ENCODE data around the gene EFNA1. TPM values are rescaled to one million over a fixed set of nuclear protein-coding genes. Genes with fewer than 3 reads are reported as not detected.

Gene EFNA1
- total RNA-seq, 1 experiment from 2014 or later, result 1.0 TPM

DNA sequence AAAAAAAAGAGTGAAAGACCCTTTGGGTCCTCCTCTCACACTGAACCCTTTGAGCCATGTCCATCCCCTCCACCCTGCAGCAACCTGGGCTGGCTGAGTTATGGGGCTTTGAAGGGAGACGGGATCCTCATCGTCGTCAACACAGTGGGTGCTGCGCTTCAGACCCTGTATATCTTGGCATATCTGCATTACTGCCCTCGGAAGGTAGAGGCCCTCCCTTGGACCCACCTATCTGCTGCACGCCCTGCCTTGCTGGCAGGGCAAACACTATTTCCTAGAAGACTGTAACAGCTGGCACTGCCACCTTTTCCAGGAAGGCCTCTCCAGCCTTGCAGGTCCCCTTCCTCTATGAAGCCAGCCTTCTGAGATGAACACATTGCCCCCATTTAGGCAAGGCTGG lies 9.1 kb downstream of the EFNA1 start:
- H3K36me3 ChIP-seq (ENCODE audit: insufficient read depth, low read length, poor library complexity, severe bottlenecking), result no peaks in the 10 kb centered on the region
- H3K27me3 ChIP-seq (replicated peaks; ENCODE audit: insufficient read depth, low read depth, low read length, poor library complexity), result no peaks in the 10 kb centered on the region
- no peak for TF ChIP-seq EZH2 (IDR thresholded peaks at IDR 0.05; ENCODE audit: borderline replicate concordance, low read depth, low read length, poor library complexity, severe bottlenecking)
- TF ChIP-seq, protein P1, sequence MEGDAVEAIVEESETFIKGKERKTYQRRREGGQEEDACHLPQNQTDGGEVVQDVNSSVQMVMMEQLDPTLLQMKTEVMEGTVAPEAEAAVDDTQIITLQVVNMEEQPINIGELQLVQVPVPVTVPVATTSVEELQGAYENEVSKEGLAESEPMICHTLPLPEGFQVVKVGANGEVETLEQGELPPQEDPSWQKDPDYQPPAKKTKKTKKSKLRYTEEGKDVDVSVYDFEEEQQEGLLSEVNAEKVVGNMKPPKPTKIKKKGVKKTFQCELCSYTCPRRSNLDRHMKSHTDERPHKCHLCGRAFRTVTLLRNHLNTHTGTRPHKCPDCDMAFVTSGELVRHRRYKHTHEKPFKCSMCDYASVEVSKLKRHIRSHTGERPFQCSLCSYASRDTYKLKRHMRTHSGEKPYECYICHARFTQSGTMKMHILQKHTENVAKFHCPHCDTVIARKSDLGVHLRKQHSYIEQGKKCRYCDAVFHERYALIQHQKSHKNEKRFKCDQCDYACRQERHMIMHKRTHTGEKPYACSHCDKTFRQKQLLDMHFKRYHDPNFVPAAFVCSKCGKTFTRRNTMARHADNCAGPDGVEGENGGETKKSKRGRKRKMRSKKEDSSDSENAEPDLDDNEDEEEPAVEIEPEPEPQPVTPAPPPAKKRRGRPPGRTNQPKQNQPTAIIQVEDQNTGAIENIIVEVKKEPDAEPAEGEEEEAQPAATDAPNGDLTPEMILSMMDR (conservative IDR thresholded peaks at IDR 0.05; ENCODE audit: low read depth, low read length), result no peak
- CTCF ChIA-PET, result interaction anchor here (0.9 to 1.2 kb wide), 2 partner anchors 31 to 36 kb away, joined by 3 read pairs; partner anchors contain the start of gene KRTCAP2
- H3K4me3 ChIP-seq (ENCODE audit: low read depth, low read length, poor library complexity, severe bottlenecking), result peak overlapping the region; percentile 79
- H3K27ac ChIP-seq (ENCODE audit: low read depth, low read length, poor library complexity, severe bottlenecking), result peak overlapping the region; percentile 57
- no peak for DNase-seq (ENCODE audit: low spot score)
- POLR2A ChIA-PET (ENCODE audit: low non-redundant PET), result no interaction called here
- H3K9me3 ChIP-seq (ENCODE audit: low read depth, low read length, poor library complexity, severe bottlenecking), result no peaks in the 10 kb centered on the region
- no TSS peak for BruUV-seq (replicated peaks)
- intact Hi-C loops (cut with micrococcal nuclease; ENCODE audit: unreplicated experiment), result no loop called here
- peaks cover 19% of the 10 kb centered on the region for H3K4me1 ChIP-seq (ENCODE audit: insufficient read depth, low read length, poor library complexity, severe bottlenecking)

DNA sequence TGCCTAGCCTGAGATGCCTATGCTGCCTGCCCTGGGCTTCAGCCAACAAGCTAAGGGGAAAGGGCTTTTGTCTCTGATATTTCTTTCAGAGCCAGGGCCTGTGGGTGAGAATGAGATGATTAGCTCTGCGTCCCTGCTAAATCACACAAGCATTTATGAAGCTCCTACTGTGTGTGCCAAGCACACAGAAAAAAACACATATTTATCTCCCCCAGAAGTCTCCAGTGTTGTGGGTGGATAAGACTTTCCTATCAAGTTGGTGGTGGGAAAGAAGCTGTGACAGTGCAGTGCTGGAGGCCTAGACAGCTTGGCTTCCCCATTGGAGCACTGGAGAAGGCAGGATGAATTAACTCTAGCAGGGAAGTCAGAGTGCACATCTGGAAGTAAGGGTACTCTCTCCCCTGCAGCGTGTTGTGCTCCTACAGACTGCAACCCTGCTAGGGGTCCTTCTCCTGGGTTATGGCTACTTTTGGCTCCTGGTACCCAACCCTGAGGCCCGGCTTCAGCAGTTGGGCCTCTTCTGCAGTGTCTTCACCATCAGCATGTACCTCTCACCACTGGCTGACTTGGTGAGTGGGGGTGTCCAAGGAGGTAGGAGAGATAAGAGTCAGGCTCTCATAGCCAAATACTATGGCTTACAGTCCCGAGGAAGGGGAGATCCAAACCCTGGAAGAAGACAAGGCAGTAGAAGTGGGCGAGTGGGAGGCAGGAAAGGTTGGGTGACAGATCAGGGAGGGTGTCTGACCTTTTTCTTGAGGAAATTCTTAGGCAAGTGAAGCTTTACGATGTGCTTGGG lies 9.7 kb downstream of the EFNA1 start:
- H3K4me1 ChIP-seq (ENCODE audit: insufficient read depth, low read length, poor library complexity, severe bottlenecking), result peaks cover 19% of the 10 kb centered on the region
- no peaks in the 10 kb centered on the region for H3K9me3 ChIP-seq (ENCODE audit: low read depth, low read length, poor library complexity, severe bottlenecking)
- TF ChIP-seq, protein P1 (conservative IDR thresholded peaks at IDR 0.05; ENCODE audit: low read depth, low read length), result no peak
- no peak for TF ChIP-seq EZH2 (IDR thresholded peaks at IDR 0.05; ENCODE audit: borderline replicate concordance, low read depth, low read length, poor library complexity, severe bottlenecking)
- POLR2A ChIA-PET (ENCODE audit: low non-redundant PET), result no interaction called here
- peak overlapping the region; percentile 57 for H3K27ac ChIP-seq (ENCODE audit: low read depth, low read length, poor library complexity, severe bottlenecking)
- H3K4me3 ChIP-seq (ENCODE audit: low read depth, low read length, poor library complexity, severe bottlenecking), result peak overlapping the region; percentile 79
- no peaks in the 10 kb centered on the region for H3K36me3 ChIP-seq (ENCODE audit: insufficient read depth, low read length, poor library complexity, severe bottlenecking)
- no peaks in the 10 kb centered on the region for H3K27me3 ChIP-seq (replicated peaks; ENCODE audit: insufficient read depth, low read depth, low read length, poor library complexity)
- no TSS peak for BruUV-seq (replicated peaks)
- CTCF ChIA-PET, result interaction anchor here (0.9 to 1.2 kb wide), 2 partner anchors 30 to 36 kb away, joined by 3 read pairs; partner anchors contain the start of gene KRTCAP2
- intact Hi-C loops (cut with micrococcal nuclease; ENCODE audit: unreplicated experiment), result no loop called here
- DNase-seq (ENCODE audit: low spot score), result no peak

DNA sequence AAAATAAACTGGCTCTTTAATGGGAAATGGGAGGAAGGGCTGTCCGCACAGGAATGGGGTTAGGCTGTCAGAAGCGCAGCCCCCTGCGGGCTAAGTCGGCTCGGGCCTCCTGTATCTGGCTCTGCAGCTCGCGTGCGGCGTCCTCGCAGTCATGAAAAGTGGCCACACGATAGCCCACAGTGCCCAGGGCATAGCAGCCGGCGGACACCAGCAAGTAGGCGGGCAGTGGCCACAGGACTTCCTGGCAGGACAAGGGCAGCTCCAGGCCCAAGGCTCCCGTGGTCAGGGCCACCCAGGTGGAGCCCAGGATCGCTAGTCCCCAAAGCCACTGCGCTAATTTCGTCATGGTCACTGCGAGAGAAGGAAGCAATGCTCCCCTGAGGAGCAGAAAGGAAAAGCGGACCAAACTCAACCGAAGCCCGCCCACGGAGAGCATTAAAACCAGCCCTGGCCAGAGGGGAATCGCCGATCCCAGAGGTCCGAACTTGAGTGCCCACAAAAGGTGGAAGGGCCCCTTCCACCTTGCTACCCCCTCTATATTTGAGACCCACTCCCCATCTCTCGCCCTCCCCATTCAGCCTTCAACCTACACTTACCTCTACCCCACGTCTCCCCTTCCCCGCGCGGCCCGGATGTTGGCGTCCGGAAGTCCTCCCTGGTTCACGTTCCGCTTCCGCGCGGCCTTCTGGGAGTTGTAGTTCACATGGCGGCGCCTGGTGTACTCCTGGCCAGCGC lies 12.4 kb downstream of the EFNA1 start, which contains the start of gene DPM3:
Gene DPM3, minus strand, starts transcription at position 637 of the 735 bp plus-strand sequence. Its CDS starts 291 bp downstream, at position 346.
- H3K4me3 ChIP-seq (ENCODE audit: low read depth, low read length, poor library complexity, severe bottlenecking), result peak within 1 kb of the TSS; percentile 87
- DNase-seq (ENCODE audit: low spot score), result peak; percentile 93
- CTCF ChIA-PET, result interaction anchor here (1.0 kb wide), 1 partner anchor 49 kb away, joined by 6 read pairs; no protein-coding TSS in a partner anchor
- H3K4me1 ChIP-seq (ENCODE audit: insufficient read depth, low read length, poor library complexity, severe bottlenecking), result peaks cover 12% of the 10 kb centered on the region
- H3K36me3 ChIP-seq (ENCODE audit: insufficient read depth, low read length, poor library complexity, severe bottlenecking), result no peaks in the 10 kb centered on the region
- POLR2A ChIA-PET (ENCODE audit: low non-redundant PET), result no interaction called here
- H3K27ac ChIP-seq (ENCODE audit: low read depth, low read length, poor library complexity, severe bottlenecking), result peak within 1 kb of the TSS; percentile 80
- TF ChIP-seq, protein P1 (conservative IDR thresholded peaks at IDR 0.05; ENCODE audit: low read depth, low read length), result no peak
- TF ChIP-seq EZH2 (IDR thresholded peaks at IDR 0.05; ENCODE audit: borderline replicate concordance, low read depth, low read length, poor library complexity, severe bottlenecking), result no peak
- intact Hi-C loops (cut with micrococcal nuclease; ENCODE audit: unreplicated experiment), result no loop called here
- no peaks in the 10 kb centered on the region for H3K27me3 ChIP-seq (replicated peaks; ENCODE audit: insufficient read depth, low read depth, low read length, poor library complexity)
- BruUV-seq (replicated peaks), result TSS peak; percentile 82
- no peaks in the 10 kb centered on the region for H3K9me3 ChIP-seq (ENCODE audit: low read depth, low read length, poor library complexity, severe bottlenecking)
